HG03175 (cell line): Measurements from ENCODE around the gene SPDYE2.
"Not testable (repeated sequence)": the region's sequence is repeated elsewhere in the genome, so short reads cannot be mapped to it uniquely, and the experiment has no call there.

Experiments used
- ATAC-seq: cut with Tn5 transposase; IDR thresholded peaks from one replicate; pipeline ENCODE4 v1.9.1; 2021; ENCODE audit warnings: mild to moderate bottlenecking, moderate library complexity; ENCODE audit not compliant: unreplicated experiment

The SPDYE2 gene, protein sequence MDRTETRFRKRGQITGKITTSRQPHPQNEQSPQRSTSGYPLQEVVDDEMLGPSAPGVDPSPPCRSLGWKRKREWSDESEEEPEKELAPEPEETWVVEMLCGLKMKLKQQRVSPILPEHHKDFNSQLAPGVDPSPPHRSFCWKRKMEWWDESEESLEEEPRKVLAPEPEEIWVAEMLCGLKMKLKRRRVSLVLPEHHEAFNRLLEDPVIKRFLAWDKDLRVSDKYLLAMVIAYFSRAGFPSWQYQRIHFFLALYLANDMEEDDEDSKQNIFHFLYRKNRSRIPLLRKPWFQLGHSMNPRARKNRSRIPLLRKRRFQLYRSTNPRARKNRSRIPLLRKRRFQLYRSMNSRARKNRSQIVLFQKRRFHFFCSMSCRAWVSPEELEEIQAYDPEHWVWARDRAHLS

GRCh38 chr7:102550808-102551422 lies at the start of gene SPDYE2:
Gene SPDYE2 (plus strand): TSS chr7:102551226. CDS start chr7:102553256, 2,030 bp downstream.
- ATAC-seq = not testable (repeated sequence)

- not testable (repeated sequence) for ATAC-seq
Measured at GRCh38 chr7:102503141-102503540, 47.9 kb upstream of the SPDYE2 start.

DNA sequence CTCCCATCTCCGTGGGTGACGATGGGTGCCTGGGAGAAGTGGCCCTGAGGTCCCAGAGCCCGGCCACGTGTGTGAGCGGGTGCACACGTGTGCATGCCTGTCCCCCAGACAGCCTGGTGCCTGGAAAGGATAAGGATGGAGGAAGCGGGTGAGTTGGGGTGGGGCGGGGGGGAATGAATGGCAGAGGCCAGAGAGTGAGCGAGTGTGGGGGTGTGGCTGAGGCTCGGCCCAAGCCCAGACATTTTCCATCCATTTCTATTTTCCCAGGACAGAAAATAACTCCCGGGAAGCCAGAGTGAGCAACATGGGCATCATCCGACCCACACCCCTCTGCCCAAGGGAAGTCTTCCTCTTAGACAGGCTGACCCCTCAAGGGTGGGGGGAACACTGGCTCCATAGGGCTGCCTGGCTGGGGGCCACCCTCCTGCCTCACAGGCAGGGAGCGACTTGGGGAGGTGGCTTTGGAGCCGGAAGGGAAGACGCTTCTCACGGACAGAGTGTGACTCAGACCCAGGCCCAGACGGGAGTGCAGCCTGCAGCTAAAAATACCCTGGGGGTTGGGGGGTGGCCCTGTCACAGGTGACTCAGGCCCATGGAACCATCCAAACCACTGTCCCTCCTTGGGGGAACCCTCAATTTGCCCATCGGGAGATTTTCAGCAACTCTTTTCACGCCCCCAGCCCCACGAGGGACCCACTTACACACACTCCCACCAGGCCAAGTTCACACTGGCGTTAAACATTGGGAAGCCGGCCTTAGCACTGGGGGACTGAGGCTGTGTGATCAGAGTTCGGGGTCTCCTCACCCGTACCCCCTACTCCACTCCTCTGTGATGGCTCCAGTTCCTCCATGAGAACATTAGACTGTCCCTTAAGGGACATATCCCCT lies 45.5 kb upstream of the SPDYE2 start:
- ATAC-seq = not testable (repeated sequence)

DNA sequence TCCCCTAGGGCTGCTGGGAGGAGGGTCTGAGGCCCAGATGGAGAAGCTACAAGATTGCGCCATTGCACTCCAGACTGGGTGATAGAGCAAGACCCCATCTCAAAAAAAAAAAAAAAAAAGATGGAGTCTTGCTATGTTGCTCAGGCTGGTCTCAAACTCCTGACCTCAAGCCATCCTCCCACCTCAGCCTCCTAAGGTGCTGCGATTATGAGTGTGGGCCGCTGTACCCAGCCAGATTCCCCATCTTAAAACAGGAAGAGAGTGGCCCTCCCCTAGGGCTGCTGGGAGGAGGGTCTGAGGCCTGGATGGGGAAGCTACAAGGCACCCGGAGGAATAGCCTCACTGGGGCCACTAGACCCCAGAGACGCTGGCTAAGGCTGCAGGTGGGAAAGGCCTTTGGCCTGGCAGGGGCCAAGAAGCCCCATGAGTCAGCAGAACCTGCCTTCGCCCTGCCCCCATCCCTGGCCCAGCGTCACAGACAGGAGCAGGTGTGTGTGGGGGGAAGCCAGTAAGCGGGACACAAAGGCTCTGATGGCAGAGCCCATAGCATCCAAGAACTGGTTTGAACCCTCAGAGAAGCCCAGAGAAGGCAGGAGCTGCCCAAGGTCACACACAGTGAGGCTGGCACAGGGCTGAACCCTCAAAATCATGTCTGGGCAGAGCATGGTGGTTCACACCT lies 43.5 kb upstream of the SPDYE2 start:
- ATAC-seq = not testable (repeated sequence)

DNA sequence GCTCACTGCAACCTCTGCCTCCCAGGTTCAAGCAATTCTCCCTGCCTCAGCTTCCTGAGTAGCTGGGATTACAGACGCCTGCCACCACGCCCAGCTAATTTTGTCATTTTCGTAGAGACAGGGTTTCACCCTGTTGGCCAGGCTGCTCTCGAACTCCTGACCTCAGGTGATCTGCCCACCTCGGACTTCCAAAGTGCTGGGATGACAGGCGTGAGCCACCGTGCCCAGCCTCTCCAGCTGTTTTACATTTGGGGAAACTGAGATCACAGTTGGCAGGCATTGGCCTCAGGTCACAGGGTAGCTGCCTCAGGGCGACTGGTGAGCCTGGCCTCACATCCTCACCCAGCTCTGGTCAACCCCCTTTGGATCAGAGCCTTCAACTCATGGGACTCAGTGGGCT lies 40.5 kb upstream of the SPDYE2 start:
- ATAC-seq = not testable (repeated sequence)

GRCh38 chr7:102511860-102512522 lies 39.0 kb upstream of the SPDYE2 start:
- ATAC-seq = peak; percentile 41

DNA sequence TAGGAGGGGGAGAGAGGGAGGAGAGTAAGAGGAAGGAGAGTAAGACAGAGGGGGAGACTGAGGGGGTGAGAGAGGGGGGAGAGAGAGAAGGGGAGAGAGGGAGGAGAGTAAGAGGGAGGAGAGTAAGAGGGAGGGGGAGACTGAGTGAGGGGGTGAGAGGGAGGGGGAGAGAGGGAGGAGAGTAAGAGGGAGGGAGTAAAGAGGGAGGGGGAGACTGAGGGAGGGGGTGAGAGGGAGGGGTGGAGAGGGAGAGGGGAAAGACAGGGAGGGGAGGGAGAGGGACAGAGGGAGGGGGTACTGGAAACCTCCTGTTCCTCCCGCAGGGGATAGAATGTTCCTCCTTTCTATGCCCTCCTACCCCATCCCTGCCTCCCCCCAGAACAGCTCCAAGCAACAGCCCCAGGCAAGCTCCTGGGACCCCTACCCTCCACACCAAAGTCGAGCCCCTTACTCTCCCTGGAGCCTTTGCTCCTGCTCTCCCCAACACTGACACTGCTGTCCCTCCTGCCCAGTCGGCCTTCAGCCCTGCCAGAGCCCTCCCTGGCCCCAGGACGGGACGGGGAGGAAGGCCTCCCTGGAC lies 38.3 kb upstream of the SPDYE2 start:
- not testable (repeated sequence) for ATAC-seq

- ATAC-seq = peak; percentile 70
Measured at GRCh38 chr7:102514881-102515721, 35.9 kb upstream of the SPDYE2 start.

DNA sequence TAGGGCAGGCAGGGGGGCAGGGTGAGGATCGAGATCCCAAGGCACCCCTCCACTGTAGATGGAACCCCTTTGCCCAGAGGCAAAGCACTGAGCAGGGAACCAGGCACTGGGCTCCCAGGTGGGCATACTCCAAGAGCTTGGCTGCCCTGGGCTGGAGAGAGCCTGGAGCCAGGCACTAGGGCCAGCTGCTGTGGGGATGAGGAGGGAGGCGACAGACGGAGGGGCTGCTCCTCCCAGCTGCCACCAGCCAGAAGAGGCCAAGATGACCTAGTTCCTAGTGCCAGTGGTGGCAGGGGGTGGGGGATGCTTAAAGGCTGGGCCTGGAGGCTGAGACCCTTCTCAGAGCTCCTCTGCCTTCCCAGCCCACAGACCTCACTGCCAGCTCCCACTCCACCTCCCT lies 35.1 kb upstream of the SPDYE2 start:
- not testable (repeated sequence) for ATAC-seq

DNA sequence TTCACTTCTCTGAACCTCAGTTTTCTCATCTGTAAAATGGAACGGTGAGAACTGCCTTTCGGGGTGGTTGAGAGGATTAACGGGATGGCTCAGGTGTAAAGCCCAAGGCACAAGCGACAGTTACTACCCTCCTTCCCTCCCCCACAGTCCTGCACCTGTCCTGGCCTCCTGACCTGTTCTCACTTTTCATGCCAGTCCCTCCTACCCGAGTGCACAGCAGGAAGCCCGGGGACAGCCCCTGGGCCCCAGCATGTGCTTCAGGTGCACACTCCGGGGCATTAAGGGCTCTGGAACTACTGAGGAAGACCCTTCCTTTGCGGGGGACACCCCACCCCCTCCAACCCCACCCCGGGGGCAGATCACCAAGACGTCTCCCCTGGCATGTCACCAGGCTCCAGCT lies 34.1 kb upstream of the SPDYE2 start:
- ATAC-seq = not testable (repeated sequence)

DNA sequence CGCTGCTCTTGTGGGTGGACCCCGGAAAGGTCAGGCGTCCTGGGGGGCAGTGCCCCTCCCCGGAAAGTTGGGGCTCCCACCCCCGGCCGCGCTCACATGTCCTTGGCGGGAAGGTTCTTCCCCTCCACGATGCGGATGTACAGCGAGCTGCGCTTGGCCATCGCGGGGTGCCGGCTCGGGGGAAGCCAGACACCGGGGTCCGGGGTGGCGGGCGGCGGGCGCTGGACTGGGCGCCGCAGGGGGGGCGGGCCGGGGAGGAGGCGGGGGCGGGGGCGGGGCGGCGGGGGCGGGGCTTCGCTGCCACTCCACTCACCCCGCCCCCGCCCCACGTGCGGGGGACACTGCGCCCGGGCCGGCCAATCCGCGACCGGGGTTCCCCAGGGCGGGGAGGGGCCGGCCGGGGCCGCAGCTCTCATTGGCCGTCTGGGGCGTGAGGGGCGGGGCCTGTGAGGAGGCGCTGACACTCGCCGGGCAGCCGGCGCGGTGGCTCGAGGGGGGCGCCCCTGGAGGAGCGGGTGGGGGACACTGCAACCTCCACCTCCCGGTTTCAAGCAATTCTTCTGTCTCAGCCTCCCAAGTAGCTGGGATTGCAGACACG lies 33.4 kb upstream of the SPDYE2 start, which contains the start of gene RASA4B:
Gene RASA4B, minus strand, starts transcription at position 228 of the 598 bp plus-strand sequence. Its CDS starts 67 bp downstream, at position 161.
- ATAC-seq = peak; percentile 75

GRCh38 chr7:102520797-102521196 lies 30.2 kb upstream of the SPDYE2 start:
- ATAC-seq = not testable (repeated sequence)

DNA sequence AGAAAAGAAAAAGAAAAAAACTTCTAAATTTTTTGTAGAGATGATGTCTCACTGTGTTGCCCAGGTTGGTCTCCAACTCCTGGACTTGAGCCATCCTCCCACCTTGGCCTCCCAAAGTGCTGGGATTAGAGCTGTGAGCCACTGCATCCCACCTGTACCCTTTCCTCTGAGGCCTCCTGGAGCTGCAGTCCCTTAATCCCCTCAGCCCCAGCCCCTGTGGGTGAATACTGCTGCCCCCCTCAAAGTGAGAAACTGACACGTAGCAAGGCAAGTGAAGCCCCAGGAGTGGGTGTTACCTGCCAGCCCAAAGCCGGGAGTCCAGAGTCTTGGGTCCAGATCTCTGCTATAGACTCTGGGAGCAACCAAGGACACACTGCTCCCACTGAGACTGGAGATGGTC lies 26.2 kb upstream of the SPDYE2 start:
- not testable (repeated sequence) for ATAC-seq

- not testable (repeated sequence) for ATAC-seq
Measured at GRCh38 chr7:102527182-102527581, 23.8 kb upstream of the SPDYE2 start.

DNA sequence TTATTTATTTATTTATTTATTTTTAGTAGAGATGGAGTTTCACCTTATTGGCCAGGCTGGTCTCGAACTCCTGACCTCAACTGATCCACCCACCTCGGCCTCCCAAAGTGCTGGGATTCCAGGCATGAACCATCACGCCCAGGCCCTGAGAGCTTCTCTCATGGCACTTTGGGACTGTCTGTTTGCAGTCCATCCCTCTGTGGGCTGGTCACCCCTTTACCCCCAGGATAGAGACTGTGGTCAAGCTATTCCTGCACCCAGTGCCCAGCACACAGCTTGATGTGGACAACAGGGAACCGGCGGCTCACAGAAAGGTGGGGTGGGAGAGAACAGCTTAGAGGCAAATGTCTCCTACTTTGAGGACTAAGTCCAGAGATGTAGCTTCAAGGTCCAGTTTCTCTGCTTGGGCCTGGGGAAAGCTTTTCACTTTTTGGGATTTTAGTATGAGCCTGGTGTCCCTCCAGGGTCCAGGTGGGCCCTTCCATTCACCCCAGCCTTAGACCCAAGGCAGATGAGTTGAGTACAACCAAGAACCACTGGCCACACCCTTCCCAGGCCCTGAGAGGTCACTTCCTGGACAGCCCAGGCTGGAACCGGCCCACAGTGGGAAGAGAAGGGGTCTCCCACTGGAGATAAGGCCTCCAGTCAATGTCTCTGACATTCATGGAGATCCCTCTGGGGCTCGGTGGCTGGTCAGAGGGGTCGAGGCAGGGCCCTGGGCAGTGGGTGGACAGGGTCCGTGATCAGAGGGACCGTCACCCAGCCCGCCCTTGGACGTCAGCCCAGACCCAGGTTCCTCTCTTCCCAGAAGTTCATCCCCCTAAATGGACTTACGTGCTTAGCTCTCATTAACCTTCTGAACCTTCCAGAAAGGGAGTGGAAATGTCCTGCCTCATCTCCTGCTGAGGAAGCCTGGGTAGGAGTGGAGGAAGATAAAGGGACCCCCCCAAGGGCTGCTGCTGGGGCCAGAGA lies 22.9 kb upstream of the SPDYE2 start:
- ATAC-seq = not testable (repeated sequence)

GRCh38 chr7:102531583-102531982 lies 19.4 kb upstream of the SPDYE2 start:
- not testable (repeated sequence) for ATAC-seq

DNA sequence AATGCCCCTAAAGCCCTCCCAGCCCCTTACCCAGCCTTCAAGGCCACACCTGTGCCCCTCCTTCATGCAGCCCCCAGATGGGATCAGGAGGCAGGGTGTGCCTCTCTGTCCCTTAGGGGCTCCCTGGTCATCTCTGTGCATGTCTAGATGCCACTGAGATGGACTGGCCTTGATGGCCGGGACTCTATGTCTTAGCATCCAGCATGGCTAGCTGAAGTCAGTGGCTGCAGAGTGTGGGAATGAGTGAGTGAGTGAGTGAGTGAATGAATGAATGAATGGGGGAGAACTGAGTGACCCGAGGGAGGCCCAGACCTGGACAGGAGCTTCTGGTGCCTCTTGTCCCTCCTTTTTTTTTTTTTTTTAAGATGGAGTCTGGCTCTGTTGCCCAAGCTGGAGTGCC lies 18.9 kb upstream of the SPDYE2 start:
- ATAC-seq = not testable (repeated sequence)
